Measurements from ENCODE around the gene TIMELESS. TPM values are rescaled to one million over a fixed set of nuclear protein-coding genes. Genes with fewer than 3 reads are reported as not detected.
"Not testable (repeated sequence)": the region's sequence is repeated elsewhere in the genome, so short reads cannot be mapped to it uniquely, and the experiment has no call there.

TIMELESS gene
- total RNA-seq, 4 donors from 2014 or later, result 2.9 to 6.5 (median 3.7) TPM

GRCh38 chr12:56451147-56451546 is 1.9 kb upstream of the TIMELESS start:
- DNase-seq (ENCODE audit: low spot score in 2 of 2), result no peak
- intact Hi-C loops (cut with DNase I; ENCODE audit: low total_unique reads), result no loop called here
- 87 to 92% methylated on average over 5 of the region's 5 CpGs for WGBS, 2 donors
- no peak overlapping the region for H3K4me3 ChIP-seq (ENCODE audit: low read depth, poor library complexity, severe bottlenecking)
- TF ChIP-seq POLR2A (IDR thresholded peaks at IDR 0.05), result no peak
- TF ChIP-seq CTCF (IDR thresholded peaks at IDR 0.05), result no peak

- H3K4me3 ChIP-seq (ENCODE audit: low read depth, poor library complexity, severe bottlenecking), result no peak overlapping the region
- intact Hi-C loops (cut with DNase I; ENCODE audit: low total_unique reads), result no loop called here
- TF ChIP-seq POLR2A (IDR thresholded peaks at IDR 0.05) (no peak), CTCF (IDR thresholded peaks at IDR 0.05) (no peak)
- DNase-seq (ENCODE audit: low spot score in 2 of 2), result no peak
- 84 to 88% methylated on average over 3 of the region's 3 CpGs for WGBS, 2 donors
These were observed 1.0 kb upstream of the TIMELESS start for GRCh38 chr12:56450241-56450640.

GRCh38 chr12:56449622-56449984 is 377 bp upstream of the TIMELESS start:
- intact Hi-C loops (cut with DNase I; ENCODE audit: low total_unique reads), result no loop called here
- WGBS, 2 donors, result 31 to 34% methylated on average over 5 of the region's 5 CpGs
- no peak for DNase-seq (ENCODE audit: low spot score in 2 of 2)
- no peak for TF ChIP-seq CTCF (IDR thresholded peaks at IDR 0.05)
- TF ChIP-seq POLR2A (IDR thresholded peaks at IDR 0.05), result no peak
- no peak overlapping the region for H3K4me3 ChIP-seq (ENCODE audit: low read depth, poor library complexity, severe bottlenecking)

- intact Hi-C loops (cut with DNase I; ENCODE audit: low total_unique reads); H3K4me3 ChIP-seq (ENCODE audit: low read depth, poor library complexity, severe bottlenecking); DNase-seq (ENCODE audit: low spot score in 2 of 2): not testable (repeated sequence)
- 44 to 64% methylated on average over 2 of the region's 2 CpGs for WGBS, 2 donors
These were observed 6.0 kb downstream of the TIMELESS start for GRCh38 chr12:56443208-56443607.

- 85 to 90% methylated on average over 11 of the region's 11 CpGs for WGBS, 2 donors
- DNase-seq (ENCODE audit: low spot score in 2 of 2), result no peak
- H3K4me3 ChIP-seq (ENCODE audit: low read depth, poor library complexity, severe bottlenecking), result no peak overlapping the region
- intact Hi-C loops (cut with DNase I; ENCODE audit: low total_unique reads), result no loop called here
- TF ChIP-seq POLR2A (IDR thresholded peaks at IDR 0.05), result no peak
- no peak for TF ChIP-seq CTCF (IDR thresholded peaks at IDR 0.05)
These were observed 11.6 kb downstream of the TIMELESS start for GRCh38 chr12:56437430-56438176.

- H3K4me3 ChIP-seq (ENCODE audit: low read depth, poor library complexity, severe bottlenecking), result no peak overlapping the region
- no peak for DNase-seq (ENCODE audit: low spot score in 2 of 2)
- WGBS, 2 donors, result 93 to 97% methylated on average over 6 of the region's 6 CpGs
- TF ChIP-seq POLR2A (IDR thresholded peaks at IDR 0.05) (no peak), CTCF (IDR thresholded peaks at IDR 0.05) (no peak)
- intact Hi-C loops (cut with DNase I; ENCODE audit: low total_unique reads), result no loop called here
These were observed 14.4 kb downstream of the TIMELESS start for GRCh38 chr12:56434828-56435227.
